Stomach (tissue), 4 donors: Measurements from ENCODE around the gene TFCP2L1.

Experiments
- POLR2A ChIP-seq, 4 donors: fragments of 450-650 bp; IDR thresholded peaks; one replicate each; pipeline ENCODE4 v1.6.1; 2016; ENCODE audit warnings: antibody characterized with exemption in 4 of 4, control low read depth in 2 of 4, mild to moderate bottlenecking in 1 of 4, moderate library complexity in 1 of 4
- POLR2AphosphoS5 ChIP-seq, 3 donors: sonication (generic); formaldehyde crosslinking; IDR thresholded peaks; one replicate each; pipeline ENCODE4 v1.6.1; 2016; ENCODE audit warnings: antibody characterized with exemption in 3 of 3
- TF ChIP-seq, protein P1 (sequence below), 7 experiments: fragments of 450-650 bp in 4 of 7; fragments of 200-600 bp in 3 of 7; sonication (generic) in 3 of 7; IDR thresholded peaks; one replicate each; pipeline ENCODE4 v1.5.1; 2016 to 2019; ENCODE audit warnings: antibody characterized with exemption in 7 of 7, control low read depth in 2 of 7, mild to moderate bottlenecking in 1 of 7

DNA sequence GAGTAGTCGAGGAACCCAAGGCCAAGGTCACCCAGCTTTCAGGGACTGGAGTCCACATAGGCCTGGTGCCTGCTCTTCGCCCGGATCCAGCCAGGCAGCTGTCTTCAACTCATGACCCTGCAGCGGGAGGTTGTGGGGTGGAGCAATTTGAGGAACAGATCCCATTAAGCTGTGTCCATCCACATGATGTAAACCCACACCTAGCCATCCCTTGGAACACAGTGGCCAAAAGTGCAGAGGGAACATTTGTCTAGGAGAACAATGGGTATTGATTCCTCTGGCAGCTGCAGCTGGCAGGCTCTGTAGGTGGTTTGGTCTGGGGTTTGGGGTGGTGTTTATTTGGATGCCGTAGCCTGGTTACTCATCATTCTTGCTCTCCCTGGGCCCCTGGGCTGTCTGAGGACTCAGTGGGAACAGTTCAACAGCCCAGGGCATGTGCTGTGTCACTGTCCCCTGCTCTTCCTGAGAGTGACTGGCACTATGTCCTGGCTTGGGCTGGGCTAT is 99.4 kb downstream of the TFCP2L1 start:
- TF ChIP-seq, protein P1, sequence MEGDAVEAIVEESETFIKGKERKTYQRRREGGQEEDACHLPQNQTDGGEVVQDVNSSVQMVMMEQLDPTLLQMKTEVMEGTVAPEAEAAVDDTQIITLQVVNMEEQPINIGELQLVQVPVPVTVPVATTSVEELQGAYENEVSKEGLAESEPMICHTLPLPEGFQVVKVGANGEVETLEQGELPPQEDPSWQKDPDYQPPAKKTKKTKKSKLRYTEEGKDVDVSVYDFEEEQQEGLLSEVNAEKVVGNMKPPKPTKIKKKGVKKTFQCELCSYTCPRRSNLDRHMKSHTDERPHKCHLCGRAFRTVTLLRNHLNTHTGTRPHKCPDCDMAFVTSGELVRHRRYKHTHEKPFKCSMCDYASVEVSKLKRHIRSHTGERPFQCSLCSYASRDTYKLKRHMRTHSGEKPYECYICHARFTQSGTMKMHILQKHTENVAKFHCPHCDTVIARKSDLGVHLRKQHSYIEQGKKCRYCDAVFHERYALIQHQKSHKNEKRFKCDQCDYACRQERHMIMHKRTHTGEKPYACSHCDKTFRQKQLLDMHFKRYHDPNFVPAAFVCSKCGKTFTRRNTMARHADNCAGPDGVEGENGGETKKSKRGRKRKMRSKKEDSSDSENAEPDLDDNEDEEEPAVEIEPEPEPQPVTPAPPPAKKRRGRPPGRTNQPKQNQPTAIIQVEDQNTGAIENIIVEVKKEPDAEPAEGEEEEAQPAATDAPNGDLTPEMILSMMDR (IDR thresholded peaks at IDR 0.05), result no peak
- TF ChIP-seq POLR2AphosphoS5 (IDR thresholded peaks at IDR 0.05), result no peak
- no peak for TF ChIP-seq POLR2A (IDR thresholded peaks at IDR 0.05)
